ENCODE data around the gene CDC25B. TPM values are rescaled to one million over a fixed set of nuclear protein-coding genes. Genes with fewer than 3 reads are reported as not detected.
"Not testable (repeated sequence)": the region's sequence is repeated elsewhere in the genome, so short reads cannot be mapped to it uniquely, and the experiment has no call there.

Gene CDC25B
- total and polyA plus RNA-seq, 2 donors from 2014 or later, result 24.1 to 40.3 TPM

DNA sequence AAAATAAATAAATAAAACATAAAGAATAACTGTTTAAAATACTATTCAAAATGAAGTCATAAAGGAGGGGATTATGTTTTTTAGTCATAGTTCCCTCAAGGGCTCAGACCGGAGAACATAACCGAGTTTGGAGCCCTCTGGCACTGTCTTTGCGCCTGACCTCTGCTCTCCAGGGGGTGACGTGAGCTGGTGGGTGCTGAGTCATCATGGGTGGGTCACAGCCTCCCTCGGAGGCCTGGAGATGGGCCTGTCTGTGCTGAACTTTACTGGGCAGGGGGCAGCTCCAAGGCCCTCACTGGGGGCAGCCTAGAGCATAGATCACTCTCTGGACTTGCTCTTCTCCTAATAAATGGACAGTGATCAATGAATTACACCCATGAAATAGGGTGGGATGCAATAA is 47.4 kb downstream of the CDC25B start:
- intact Hi-C loops (cut with DNase I), result no loop called here
- Histone ChIP-seq H3K4me1 (ENCODE audit: control insufficient read depth in 2 of 3, insufficient read depth in 2 of 3, low read depth in 1 of 3, low read length in 3 of 3) (peaks cover 0 to 7% (median 0%) of the 10 kb centered on the region in 3 donors), H3K27me3 (ENCODE audit: control insufficient read depth, insufficient read depth, low read length) (no peaks in the 10 kb centered on the region), H3K4me3 (ENCODE audit: low read length in 3 of 3) (no peak overlapping the region), H3K9ac (ENCODE audit: low read length in 3 of 3) (no peak overlapping the region), H3K9me3 (ENCODE audit: control insufficient read depth in 2 of 3, insufficient read depth in 1 of 3, low read length in 3 of 3) (no peaks in the 10 kb centered on the region), H3K27ac (ENCODE audit: low read depth in 2 of 2, low read length in 2 of 2) (no peak overlapping the region), H3K36me3 (ENCODE audit: control insufficient read depth in 2 of 3, insufficient read depth in 3 of 3, low read length in 3 of 3) (no peaks in the 10 kb centered on the region)
- DNase-seq (no peak), FAIRE-seq (no peak)
- TF ChIP-seq, protein P1, sequence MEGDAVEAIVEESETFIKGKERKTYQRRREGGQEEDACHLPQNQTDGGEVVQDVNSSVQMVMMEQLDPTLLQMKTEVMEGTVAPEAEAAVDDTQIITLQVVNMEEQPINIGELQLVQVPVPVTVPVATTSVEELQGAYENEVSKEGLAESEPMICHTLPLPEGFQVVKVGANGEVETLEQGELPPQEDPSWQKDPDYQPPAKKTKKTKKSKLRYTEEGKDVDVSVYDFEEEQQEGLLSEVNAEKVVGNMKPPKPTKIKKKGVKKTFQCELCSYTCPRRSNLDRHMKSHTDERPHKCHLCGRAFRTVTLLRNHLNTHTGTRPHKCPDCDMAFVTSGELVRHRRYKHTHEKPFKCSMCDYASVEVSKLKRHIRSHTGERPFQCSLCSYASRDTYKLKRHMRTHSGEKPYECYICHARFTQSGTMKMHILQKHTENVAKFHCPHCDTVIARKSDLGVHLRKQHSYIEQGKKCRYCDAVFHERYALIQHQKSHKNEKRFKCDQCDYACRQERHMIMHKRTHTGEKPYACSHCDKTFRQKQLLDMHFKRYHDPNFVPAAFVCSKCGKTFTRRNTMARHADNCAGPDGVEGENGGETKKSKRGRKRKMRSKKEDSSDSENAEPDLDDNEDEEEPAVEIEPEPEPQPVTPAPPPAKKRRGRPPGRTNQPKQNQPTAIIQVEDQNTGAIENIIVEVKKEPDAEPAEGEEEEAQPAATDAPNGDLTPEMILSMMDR (IDR thresholded peaks at IDR 0.05; ENCODE audit: borderline replicate concordance, extremely low read depth, insufficient read depth), result no peak

DNA sequence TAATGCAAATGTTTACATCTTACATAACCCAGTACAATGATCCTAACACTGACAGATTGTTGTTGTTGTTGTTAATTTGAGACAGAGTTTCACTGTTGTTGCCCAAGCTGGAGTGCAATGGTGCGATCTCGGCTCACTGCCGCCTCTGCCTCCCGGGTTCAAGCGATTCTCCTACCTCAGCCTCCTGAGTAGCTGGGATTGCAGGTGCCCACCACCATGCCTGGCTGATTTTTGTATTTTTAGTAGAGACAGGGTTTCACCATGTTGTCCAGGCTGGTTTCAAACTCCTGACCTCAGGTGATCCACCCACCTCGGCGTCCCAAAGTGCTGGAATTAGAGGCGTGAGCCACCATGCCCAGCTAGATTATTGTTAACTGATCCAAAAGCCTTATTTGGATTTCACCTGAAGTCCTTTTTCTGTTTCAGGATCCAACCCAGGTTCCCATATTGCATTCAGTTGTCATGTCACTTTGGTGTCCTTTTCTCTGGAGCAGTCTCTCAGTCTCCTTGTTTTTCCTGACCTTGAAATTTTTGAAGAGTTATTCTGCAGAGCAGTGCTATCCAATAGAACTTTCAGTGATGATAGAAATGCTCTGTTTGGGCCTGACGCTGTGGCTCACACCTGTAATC is 48.0 kb downstream of the CDC25B start:
- FAIRE-seq; H3K4me3 ChIP-seq (ENCODE audit: low read length in 3 of 3); DNase-seq; H3K9me3 ChIP-seq (ENCODE audit: control insufficient read depth in 2 of 3, insufficient read depth in 1 of 3, low read length in 3 of 3); H3K27ac ChIP-seq (ENCODE audit: low read depth in 2 of 2, low read length in 2 of 2); H3K36me3 ChIP-seq (ENCODE audit: control insufficient read depth in 2 of 3, insufficient read depth in 3 of 3, low read length in 3 of 3); intact Hi-C loops (cut with DNase I); H3K27me3 ChIP-seq (ENCODE audit: control insufficient read depth, insufficient read depth, low read length); H3K9ac ChIP-seq (ENCODE audit: low read length in 3 of 3); H3K4me1 ChIP-seq (ENCODE audit: control insufficient read depth in 2 of 3, insufficient read depth in 2 of 3, low read depth in 1 of 3, low read length in 3 of 3): not testable (repeated sequence)

DNA sequence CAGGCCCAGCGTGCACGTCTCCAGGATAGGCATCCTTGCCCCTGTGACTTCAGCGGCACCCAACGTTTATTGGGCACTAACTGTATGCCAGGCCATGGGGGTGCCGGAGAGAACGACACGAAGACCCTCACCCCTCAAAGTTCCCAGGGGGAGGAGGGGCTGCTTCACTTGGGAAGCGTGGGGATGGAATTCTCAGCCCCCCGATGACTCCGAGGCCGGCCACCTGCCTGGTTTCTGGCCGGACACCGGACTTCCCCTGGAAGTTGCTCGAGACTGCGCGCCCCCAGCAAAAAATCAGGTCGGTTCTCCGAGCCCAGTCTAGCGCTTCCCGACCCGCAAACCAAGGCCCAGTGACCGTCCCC is 50.2 kb downstream of the CDC25B start:
- Histone ChIP-seq H3K9ac (ENCODE audit: low read length in 3 of 3) (peak overlapping the region; percentile 50 to 94 (median 87)), H3K4me3 (ENCODE audit: low read length in 3 of 3) (peak overlapping the region; percentile 65 to 96 (median 79)), H3K27me3 (ENCODE audit: control insufficient read depth, insufficient read depth, low read length) (no peaks in the 10 kb centered on the region), H3K27ac (ENCODE audit: low read depth in 2 of 2, low read length in 2 of 2) (peak overlapping the region; percentile 82 to 95), H3K4me1 (ENCODE audit: control insufficient read depth in 2 of 3, insufficient read depth in 2 of 3, low read depth in 1 of 3, low read length in 3 of 3) (peaks cover 0 to 8% (median 0%) of the 10 kb centered on the region in 3 donors), H3K36me3 (ENCODE audit: control insufficient read depth in 2 of 3, insufficient read depth in 3 of 3, low read length in 3 of 3) (no peaks in the 10 kb centered on the region), H3K9me3 (ENCODE audit: control insufficient read depth in 2 of 3, insufficient read depth in 1 of 3, low read length in 3 of 3) (no peaks in the 10 kb centered on the region)
- FAIRE-seq (no peak), DNase-seq (peak in 1 of 5 donors; percentile 84)
- intact Hi-C loops (cut with DNase I), result no loop called here
- TF ChIP-seq, protein P1 (IDR thresholded peaks at IDR 0.05; ENCODE audit: borderline replicate concordance, extremely low read depth, insufficient read depth), result no peak

DNA sequence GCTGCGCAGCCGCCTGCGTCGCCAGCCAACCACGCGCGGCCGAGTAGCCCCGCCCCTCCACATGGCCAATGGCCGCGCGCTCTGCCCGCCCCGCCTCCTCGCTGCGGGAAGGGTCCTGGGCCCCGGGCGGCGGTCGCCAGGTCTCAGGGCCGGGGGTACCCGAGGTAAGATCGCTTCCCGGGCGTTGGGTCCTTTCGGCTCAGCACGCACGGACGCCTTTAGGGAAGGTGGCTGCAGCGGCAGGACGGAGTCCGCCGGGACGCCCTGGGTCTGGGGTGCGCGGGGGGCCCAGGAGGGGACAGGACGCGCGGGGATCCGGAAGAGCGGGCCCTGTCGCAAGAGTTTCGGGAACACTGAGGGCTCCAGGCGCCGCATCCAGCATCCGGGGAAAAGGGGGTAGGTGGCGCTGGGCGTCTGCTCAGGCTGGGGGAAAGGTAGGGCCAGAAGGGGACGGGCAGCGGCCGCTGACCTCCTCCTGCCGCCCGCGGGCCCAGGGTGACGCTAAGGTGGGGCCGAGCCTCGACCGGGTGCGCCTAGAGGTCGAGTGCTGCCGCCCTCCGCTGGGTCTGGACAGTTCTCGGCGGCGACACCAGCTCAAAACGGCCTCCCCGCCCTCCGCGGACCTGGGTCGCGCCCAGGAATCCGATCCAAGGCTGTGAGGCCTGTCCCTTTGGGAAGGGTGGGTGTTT is 50.8 kb downstream of the CDC25B start, which contains the start of gene MAVS:
Gene MAVS (plus strand): TSS at position 95 of the 689 bp plus-strand sequence. CDS start 7,791 bp downstream, outside the sequence.
- intact Hi-C loops (cut with DNase I), result no loop called here

More for the DNA sequence above, 50.8 kb downstream of the CDC25B start, which contains the start of gene MAVS:
- TF ChIP-seq, protein P1 (IDR thresholded peaks at IDR 0.05; ENCODE audit: borderline replicate concordance, extremely low read depth, insufficient read depth), result no peak
- H3K36me3 ChIP-seq (ENCODE audit: control insufficient read depth in 2 of 3, insufficient read depth in 3 of 3, low read length in 3 of 3), result no peaks in the 10 kb centered on the region
- no peaks in the 10 kb centered on the region for H3K9me3 ChIP-seq (ENCODE audit: control insufficient read depth in 2 of 3, insufficient read depth in 1 of 3, low read length in 3 of 3)
- H3K27ac ChIP-seq (ENCODE audit: low read depth in 2 of 2, low read length in 2 of 2), result peak within 1 kb of the TSS; percentile 91 to 95
- no peaks in the 10 kb centered on the region for H3K27me3 ChIP-seq (ENCODE audit: control insufficient read depth, insufficient read depth, low read length)
- peak within 1 kb of the TSS; percentile 50 to 96 (median 94) for H3K9ac ChIP-seq (ENCODE audit: low read length in 3 of 3)
- peak within 1 kb of the TSS; percentile 65 to 96 (median 79) for H3K4me3 ChIP-seq (ENCODE audit: low read length in 3 of 3)
- H3K4me1 ChIP-seq (ENCODE audit: control insufficient read depth in 2 of 3, insufficient read depth in 2 of 3, low read depth in 1 of 3, low read length in 3 of 3), result peaks cover 0 to 8% (median 0%) of the 10 kb centered on the region in 3 donors
- FAIRE-seq, result no peak
- DNase-seq, result peak; percentile 90 to 96 (median 93)

All from kidney (tissue), 14 donors.